ENCODE measurements around the gene OR4D2.

OR4D2 gene

GRCh38 chr17:58156839-58157803 is 9.7 kb upstream of the OR4D2 start (continued):
- TF ChIP-seq ZNF76 (tag by site-specific recombination; IDR thresholded peaks at IDR 0.05; ENCODE audit: borderline replicate concordance, low read depth) = 0 out of 2 replicates have a peak, but pooled peaks have one; percentile 30
- TF ChIP-seq ZNF777 (tag by site-specific recombination; IDR thresholded peaks at IDR 0.05; ENCODE audit: borderline replicate concordance) = no peak
- TF ChIP-seq ZNF23 (tag by site-specific recombination; IDR thresholded peaks at IDR 0.05; ENCODE audit: borderline replicate concordance) = no peak
- 0 out of 2 replicates have a peak, but pooled peaks have one; percentile 13 for TF ChIP-seq PRDM1 (tag by site-specific recombination; IDR thresholded peaks at IDR 0.05)
- TF ChIP-seq ZNF843 (tag by site-specific recombination; IDR thresholded peaks at IDR 0.05) = no peak
- TF ChIP-seq, protein P1, sequence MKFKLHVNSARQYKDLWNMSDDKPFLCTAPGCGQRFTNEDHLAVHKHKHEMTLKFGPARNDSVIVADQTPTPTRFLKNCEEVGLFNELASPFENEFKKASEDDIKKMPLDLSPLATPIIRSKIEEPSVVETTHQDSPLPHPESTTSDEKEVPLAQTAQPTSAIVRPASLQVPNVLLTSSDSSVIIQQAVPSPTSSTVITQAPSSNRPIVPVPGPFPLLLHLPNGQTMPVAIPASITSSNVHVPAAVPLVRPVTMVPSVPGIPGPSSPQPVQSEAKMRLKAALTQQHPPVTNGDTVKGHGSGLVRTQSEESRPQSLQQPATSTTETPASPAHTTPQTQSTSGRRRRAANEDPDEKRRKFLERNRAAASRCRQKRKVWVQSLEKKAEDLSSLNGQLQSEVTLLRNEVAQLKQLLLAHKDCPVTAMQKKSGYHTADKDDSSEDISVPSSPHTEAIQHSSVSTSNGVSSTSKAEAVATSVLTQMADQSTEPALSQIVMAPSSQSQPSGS (tag by site-specific recombination; IDR thresholded peaks at IDR 0.05; ENCODE audit: low read depth) = no peak
- no peak for TF ChIP-seq HOXC10 (CRISPR knock-in tag; IDR thresholded peaks at IDR 0.05)
- no peak for TF ChIP-seq ZNF510 (tag by site-specific recombination; IDR thresholded peaks at IDR 0.05; ENCODE audit: insufficient replicate concordance)
- TF ChIP-seq KLF16 (tag by site-specific recombination; IDR thresholded peaks at IDR 0.05) = no peak
- TF ChIP-seq ZNF548 (tag by site-specific recombination; IDR thresholded peaks at IDR 0.05) = no peak
- TF ChIP-seq RBAK (tag by site-specific recombination; IDR thresholded peaks at IDR 0.05) = no peak
- TF ChIP-seq ZNF175 (tag by site-specific recombination; IDR thresholded peaks at IDR 0.05) = no peak
- TF ChIP-seq ZNF292 (tag by site-specific recombination; IDR thresholded peaks at IDR 0.05; ENCODE audit: borderline replicate concordance, low read depth) = no peak
- TF ChIP-seq ZNF501 (tag by site-specific recombination; IDR thresholded peaks at IDR 0.05) = peak; percentile 79; the same call in 1 of the 2 replicates
- peak; percentile 75 for TF ChIP-seq ZBTB26 (tag by site-specific recombination; optimal IDR thresholded peaks at IDR 0.05)
- TF ChIP-seq ZNF24 (tag by site-specific recombination; IDR thresholded peaks at IDR 0.05) = 0 out of 2 replicates have a peak, but pooled peaks have one; percentile 55
- TF ChIP-seq ZXDB (tag by site-specific recombination; IDR thresholded peaks at IDR 0.05) = peak; percentile 65
- no peak for TF ChIP-seq GLI4 (tag by site-specific recombination; IDR thresholded peaks at IDR 0.05)
- no peak for TF ChIP-seq ZNF544 (tag by site-specific recombination; IDR thresholded peaks at IDR 0.05)
- TF ChIP-seq ZNF19 (tag by site-specific recombination; IDR thresholded peaks at IDR 0.05; ENCODE audit: low read depth) = no peak
- no peak for TF ChIP-seq ZNF37A (tag by site-specific recombination; IDR thresholded peaks at IDR 0.05)

- ChIA-PET POLR2A (no interaction called here), CTCF (interaction anchor here (0.6 kb wide), 1 partner anchor 856 kb away, joined by 5 read pairs; no protein-coding TSS in a partner anchor)
- Histone ChIP-seq H3K27ac (ENCODE audit: extremely low read depth, low read depth, low read length) (no peak overlapping the region), H3K4me3 (ENCODE audit: low read depth, low read length) (no peak overlapping the region), H3K36me3 (ENCODE audit: control insufficient read depth in 2 of 2, insufficient read depth in 1 of 2, low read length in 2 of 2) (no peaks in the 10 kb centered on the region), H3K4me1 (ENCODE audit: control insufficient read depth, insufficient read depth, low read length) (no peaks in the 10 kb centered on the region; the same call in 1 of the 2 replicates), H3K9me3 (ENCODE audit: control insufficient read depth, insufficient read depth, low read depth, low read length) (no peaks in the 10 kb centered on the region; the same call in 1 of the 2 replicates)
- TF ChIP-seq ZNF623 (tag by site-specific recombination; IDR thresholded peaks at IDR 0.05) = no peak
- no peak for TF ChIP-seq ZNF184 (tag by site-specific recombination; IDR thresholded peaks at IDR 0.05)
- TF ChIP-seq, protein P2, sequence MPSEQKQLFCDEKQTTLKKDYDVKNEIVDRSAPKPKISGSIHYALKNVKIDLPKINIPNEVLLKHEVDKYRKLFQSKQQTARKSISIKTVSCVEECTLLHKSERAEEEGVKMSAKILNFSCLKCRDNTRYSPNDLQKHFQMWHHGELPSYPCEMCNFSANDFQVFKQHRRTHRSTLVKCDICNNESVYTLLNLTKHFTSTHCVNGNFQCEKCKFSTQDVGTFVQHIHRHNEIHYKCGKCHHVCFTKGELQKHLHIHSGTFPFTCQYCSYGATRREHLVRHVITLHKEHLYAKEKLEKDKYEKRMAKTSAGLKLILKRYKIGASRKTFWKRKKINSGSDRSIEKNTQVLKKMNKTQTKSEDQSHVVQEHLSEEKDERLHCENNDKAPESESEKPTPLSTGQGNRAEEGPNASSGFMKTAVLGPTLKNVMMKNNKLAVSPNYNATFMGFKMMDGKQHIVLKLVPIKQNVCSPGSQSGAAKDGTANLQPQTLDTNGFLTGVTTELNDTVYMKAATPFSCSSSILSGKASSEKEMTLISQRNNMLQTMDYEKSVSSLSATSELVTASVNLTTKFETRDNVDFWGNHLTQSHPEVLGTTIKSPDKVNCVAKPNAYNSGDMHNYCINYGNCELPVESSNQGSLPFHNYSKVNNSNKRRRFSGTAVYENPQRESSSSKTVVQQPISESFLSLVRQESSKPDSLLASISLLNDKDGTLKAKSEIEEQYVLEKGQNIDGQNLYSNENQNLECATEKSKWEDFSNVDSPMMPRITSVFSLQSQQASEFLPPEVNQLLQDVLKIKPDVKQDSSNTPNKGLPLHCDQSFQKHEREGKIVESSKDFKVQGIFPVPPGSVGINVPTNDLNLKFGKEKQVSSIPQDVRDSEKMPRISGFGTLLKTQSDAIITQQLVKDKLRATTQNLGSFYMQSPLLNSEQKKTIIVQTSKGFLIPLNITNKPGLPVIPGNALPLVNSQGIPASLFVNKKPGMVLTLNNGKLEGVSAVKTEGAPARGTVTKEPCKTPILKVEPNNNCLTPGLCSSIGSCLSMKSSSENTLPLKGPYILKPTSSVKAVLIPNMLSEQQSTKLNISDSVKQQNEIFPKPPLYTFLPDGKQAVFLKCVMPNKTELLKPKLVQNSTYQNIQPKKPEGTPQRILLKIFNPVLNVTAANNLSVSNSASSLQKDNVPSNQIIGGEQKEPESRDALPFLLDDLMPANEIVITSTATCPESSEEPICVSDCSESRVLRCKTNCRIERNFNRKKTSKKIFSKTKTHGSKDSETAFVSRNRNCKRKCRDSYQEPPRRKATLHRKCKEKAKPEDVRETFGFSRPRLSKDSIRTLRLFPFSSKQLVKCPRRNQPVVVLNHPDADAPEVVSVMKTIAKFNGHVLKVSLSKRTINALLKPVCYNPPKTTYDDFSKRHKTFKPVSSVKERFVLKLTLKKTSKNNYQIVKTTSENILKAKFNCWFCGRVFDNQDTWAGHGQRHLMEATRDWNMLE (tag by site-specific recombination; conservative IDR thresholded peaks at IDR 0.05; ENCODE audit: low read depth) = no peak
- no peak for TF ChIP-seq ZNF549 (tag by site-specific recombination; IDR thresholded peaks at IDR 0.05)
- TF ChIP-seq ZNF555 (tag by site-specific recombination; conservative IDR thresholded peaks at IDR 0.05) = no peak
- no peak for TF ChIP-seq GLI2 (tag by site-specific recombination; IDR thresholded peaks at IDR 0.05; ENCODE audit: borderline replicate concordance, low read depth)
- TF ChIP-seq RBAK (tag by site-specific recombination; IDR thresholded peaks at IDR 0.05) = no peak
- no peak for TF ChIP-seq ZNF791 (tag by site-specific recombination; IDR thresholded peaks at IDR 0.05)
These were observed 8.6 kb upstream of the OR4D2 start for GRCh38 chr17:58158181-58158580.

Measured in HEK293 (cell line).